Measurements from ENCODE around the gene PTPRM.

PTPRM gene

DNA sequence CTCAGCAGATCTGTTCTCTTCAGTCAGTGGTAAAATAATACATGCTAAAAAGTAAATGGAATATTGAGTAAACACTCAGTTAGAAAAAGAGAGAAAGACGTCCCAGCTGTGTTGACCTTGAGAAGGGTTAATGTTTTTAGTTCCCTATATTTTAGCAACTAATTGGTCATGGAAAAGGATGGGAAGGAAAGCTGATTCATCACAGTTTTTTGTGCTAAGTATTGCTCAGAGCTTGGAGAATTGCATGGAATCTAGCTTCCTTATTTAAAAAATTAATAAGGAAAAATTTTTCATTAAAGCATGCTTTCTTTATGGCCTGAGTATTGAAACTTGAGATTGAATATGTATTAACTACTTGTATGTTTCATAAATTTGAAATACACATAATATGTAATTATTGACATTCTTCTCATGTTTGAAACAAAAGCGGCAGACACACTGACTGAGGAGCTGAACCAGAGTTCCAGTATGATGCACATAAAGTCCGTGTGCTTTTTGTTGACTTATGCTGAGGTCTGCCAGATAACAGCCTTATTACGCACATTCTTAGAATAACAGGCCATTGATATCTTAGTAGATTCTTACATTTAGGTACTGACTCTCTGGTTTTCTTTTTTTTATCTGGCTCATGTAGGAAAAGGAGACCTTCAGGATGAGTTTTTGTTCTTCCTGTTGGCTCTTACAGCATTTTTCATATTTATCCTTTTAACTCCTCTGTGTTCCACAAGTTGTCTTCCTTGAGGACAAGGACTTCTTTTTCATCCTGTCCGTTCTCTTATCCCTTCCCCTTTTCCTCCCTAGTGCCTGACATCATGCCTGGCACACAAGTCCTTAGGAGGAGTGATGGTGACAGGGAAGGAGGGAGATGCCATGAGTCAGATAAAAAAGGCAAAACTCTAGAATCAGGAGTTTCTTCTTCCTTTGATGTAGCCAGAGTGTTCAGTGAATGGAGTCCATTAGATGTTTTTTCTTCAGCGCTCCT is 194.1 kb downstream of the PTPRM start:
- no peak for DNase-seq

DNA sequence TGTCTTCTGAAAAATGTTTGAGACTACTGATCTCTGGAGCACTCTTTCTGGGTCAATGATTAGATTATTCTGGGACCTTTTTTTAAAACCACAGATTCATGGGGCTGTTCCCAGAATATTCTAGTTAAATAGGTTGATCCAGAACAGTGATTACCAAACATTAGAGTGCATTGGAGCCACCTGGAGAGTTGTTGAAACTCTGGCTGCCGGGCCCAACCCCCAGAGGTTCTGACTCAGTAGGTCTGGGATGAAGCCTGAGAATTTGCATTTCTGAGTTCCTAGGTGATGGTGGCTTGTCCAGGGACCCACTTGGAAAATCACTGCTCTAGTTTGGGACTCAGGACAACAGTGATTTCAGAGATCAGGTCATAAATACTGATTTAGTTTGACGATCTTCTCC is 197.3 kb downstream of the PTPRM start:
- no peak for DNase-seq

DNA sequence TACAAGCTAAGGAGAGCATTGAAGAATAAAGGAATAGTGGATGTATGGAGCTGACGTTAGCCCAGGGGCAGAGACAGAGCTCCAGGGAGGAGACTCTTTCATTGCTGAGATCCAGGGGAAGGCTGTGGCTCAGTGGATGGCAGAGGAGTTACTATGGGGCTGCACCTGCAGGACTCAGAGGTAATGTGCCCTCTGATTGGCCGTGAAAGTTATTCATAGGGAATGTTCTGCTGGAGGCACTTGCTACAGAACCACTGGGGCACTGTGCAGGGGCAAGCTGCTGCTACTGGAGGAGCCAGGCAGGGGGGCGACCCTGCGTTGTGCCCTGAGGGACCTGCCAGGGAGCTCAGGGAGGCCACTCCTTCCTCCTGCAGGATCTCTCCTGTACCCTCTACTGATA is 199.2 kb downstream of the PTPRM start:
- no peak for DNase-seq

DNA sequence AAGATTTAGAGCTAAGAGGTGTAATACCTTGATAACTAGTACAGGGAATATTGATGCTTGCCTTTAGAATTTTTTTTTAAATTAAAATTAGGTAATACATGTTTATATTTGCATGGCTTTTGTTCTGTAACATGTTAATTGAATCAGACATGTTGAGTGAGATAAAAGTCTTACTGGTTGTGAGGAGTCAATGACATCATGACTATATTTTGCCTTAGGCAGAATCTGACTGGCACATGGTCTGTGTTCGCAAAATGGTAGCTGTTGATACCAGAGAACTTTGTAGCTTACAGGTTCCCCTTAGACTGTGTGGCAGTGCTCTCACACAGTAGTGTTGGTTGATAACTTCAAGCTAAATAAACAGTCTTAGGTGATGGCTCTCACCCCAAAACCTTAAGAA is 199.7 kb downstream of the PTPRM start:
- no peak for DNase-seq

DNA sequence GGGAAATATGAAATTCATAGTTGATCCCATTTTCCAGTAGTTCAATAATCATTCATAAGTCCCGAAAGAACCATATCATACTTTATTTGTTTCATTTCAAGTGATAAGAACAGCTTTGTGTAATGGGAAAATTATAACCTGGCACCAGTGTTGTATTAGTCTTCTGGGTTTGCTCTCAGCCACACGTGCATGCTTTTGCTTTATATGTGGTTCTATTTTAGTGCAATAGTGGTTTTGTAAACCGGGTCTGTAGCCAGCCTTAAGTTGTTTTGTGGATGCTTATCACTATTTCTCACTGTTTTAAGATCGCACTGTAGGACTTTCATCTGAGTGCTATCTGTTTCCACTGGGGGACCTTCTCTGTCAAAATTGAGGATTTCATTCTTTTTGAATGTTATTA is 203.8 kb downstream of the PTPRM start:
- DNase-seq = no peak

DNA sequence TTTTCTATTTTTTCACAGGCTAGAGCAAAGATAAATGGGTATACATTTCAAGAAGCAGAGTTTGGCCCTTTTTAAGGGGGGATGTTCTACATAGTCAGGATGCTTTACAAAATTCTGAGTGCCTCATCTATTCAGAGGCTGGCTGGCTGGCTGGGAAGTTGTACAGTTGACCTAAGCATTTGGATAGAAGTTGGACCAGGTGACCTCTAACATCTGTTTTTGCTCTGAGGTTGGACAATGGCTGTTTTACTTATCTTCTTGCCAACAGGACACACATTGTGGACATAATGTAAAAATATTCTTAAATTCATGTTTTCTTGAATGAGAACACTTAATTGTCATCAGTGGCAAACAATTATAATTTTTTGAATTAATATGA is 205.4 kb downstream of the PTPRM start:
- no peak for DNase-seq

DNA sequence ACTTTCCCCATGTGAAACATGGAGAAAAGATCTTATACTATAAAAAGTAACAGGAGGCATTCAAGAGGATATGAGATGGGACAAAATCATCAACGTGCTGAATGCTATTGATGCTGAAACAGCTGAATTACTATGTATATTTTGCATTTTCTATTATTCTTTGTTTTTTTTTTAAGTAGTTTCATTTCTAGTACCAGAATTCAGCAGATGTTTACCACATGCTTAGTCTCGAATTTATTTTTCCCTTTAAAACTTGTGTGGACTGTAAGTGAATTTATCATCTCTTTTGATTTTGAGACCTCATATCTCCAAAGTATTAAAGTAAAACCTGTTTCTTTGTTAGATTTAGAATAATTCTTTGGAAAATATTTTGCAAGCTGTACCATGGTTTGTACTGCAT is 205.8 kb downstream of the PTPRM start:
- DNase-seq = no peak

DNA sequence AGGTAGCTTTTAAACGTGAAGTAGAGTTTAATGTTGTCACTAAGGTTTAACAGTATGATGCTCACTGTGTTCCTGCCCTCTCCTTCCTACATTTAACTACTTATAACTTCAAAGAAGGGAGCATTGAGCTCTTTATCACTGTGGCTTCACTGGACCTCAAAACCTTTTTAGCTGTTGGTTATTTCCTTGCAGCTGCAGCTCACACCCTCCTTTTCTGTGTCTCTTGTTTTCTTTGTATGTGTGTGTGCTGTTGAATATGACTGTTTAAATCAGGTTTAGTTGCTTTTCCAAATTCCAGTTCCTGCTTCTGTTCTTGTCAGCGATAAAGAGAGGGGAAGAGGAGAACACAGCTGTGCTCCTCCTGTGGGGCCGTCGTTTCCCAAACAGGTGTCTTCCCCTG is 208.0 kb downstream of the PTPRM start:
- DNase-seq = no peak

DNA sequence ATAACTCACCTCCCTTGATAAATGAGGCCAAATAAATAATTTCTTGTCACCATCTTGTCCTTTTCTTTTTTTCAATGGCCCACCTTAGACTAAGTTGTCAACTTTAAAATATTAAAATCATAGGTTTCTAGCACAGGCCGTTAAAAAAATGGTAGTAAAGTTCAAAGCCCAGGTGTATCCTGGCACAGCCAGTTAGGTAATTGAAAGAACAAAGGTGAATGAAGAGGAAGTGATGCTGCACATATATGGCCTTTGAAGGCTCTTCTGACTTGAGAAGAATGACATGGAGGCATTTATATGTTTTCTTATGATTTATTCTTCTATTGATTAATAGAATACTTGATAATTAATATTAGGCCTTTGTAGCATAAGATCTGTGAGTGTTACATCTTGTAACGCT is 208.7 kb downstream of the PTPRM start:
- DNase-seq = no peak

DNA sequence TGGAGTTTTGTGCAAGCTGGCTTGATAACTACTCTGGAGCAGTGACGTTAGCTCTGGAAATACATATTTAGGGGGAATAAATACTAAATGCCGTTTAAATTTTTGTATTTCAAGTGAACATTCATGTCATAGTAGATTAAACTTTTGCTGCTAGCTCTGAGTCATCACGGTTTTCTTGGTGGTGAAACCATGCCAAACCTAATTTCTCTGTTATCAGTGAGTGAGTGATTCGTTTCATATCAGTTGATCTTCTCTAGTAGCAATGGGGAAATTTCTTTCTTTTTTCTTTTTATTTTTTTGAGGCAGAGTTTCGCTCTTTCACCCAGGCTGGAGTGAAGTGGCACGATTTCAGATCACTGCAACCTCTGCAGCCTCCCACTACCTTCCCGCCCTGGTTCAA is 211.1 kb downstream of the PTPRM start:
- no peak for DNase-seq

DNA sequence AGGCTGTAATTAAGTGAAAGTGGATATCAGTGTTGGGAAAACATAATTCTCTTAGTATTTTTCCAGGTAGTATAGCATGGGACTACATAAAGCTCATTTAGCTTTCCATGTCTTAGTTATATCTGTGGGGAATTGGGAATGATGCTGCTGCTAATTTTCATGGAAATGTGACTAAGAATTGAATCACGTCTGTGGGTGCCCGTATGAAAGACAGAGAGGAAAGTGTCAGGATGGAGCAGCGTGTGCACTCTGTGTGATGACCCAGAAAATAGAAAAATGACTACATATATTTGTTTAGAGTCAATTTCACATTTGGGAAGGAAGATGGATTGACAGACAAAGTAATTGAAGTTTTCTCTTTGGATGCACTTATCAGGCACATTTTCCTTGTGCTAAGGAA is 212.1 kb downstream of the PTPRM start:
- DNase-seq = no peak

DNA sequence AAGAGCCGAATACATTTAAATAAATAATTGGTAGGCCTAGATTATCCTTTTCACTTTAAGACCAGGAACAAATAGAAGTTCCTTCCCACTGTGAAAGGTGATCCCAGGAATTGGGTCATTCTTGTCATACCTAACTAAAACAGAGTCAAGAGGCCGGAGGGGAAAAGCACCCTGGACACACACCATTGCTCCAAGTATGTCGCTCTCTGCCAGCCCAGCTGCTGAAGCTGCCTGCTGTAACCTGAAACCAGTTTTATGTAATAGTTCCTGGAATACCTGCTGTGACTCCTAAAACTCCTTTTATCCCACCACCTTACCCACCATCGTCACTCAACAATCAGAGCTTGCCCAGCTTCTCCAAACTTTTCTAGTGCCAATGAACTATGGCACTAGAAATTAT is 217.1 kb downstream of the PTPRM start:
- no peak for DNase-seq

DNA sequence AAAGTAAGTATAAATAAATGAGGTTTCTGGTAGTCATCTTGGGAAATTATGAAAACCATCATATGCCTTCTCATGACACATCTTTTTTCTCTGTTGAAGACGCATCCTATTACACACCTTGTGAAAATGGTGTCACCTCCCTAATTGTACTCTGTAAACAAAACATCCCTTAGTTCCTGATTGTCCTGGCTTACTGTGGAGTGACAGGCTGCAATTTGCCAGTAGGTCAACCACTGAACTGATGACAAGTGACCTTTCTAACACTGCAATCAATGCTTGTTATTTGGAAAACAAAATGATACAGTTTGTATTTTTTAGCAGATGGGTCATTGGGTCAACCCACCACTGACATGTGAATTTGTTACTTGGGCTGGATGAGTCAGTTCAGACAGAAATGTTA is 219.5 kb downstream of the PTPRM start:
- DNase-seq = no peak

DNA sequence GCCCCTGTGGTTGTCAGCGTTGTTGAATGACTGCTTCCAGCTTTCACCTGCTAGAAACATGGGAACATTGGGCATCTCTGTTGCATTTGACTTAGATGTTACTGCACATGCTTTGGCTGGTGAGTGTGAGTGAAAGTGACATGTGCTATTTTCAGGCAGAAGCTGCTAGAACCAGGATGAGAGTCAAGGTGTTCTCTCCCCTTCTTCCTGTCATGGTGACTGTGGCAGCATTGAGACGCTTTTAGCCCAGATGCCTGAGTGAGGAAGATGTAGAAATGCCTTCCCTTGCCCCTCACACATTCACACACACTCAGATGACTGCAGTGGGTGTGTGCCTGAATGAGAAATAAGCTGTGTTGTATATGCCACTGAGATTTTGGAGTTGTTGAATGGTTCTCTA is 220.2 kb downstream of the PTPRM start:
- DNase-seq = no peak

DNA sequence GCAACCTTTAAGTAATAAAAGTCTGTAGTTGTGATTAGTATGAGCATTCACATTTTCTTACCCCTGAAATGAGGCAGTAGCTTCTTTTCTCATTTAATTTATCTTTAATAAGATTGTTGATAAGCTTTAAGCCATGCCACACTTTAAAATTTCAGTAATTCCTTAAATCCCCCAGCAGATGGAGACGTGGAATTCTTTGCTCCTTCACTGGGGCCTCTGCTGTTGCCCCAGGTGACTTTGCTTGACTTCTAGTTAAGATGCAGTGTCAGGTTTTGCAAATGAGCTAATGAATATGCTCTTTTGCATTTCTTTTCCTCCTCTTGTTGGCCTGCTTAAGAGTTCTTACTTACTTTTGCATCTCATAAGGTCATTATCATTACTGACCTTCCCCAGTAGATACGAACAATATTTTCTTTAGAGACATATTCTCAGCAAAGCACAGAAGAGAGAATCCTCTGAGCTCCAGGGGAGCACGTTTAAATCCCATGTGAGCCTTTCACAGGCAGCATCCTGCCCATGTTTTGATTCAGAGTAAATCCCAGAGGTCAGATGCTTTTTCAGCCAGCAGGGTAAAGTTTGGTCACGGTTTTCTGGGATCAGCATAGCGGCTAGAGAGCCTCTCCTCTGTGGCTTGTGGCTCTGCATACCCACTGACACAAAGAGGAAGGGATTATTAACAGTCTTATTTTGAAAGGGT is 222.9 kb downstream of the PTPRM start:
- DNase-seq = no peak

DNA sequence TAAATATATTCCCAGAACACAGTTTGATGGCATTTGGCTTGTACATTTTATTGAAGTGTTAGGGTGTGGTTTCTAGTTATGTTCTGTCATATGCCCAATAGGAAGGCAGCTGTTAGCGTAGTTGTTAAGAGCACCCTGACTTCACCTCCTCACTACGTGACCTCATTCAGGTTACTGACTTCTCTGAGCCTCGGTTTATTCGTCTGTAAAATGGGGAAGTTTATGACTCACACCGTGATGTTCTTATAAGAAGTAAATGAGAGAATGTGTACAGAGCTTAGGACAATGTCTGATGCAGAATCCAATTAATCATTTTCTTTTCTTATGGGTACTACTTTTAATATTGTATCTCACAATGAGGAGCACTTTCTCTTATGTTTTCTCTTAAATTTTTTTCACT is 226.0 kb downstream of the PTPRM start:
- DNase-seq = no peak

DNA sequence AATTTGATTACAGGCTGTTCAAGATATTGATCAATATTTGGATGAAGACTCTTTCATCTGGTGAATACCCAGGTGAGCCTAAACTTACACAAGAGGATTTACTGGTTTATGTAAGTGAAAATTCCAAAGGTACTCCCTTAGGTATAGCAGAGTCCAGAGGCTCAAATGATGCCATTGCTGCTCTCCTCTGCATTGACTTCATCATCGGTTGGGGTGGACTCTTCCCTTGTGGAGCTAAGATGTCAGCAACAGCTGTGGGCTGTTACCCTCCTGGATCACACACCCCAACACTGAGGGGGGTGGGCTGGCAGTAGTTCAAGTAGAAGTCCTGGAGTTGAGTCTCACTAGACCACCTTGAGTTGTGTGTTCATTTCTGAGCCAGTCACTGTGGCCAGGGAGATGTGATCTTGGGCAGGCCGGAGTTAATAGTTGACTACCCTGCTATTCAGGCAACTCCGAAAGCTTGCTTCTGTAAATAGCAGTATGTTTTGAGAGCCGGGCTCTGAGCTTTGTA is 236.9 kb downstream of the PTPRM start:
- no peak for DNase-seq

DNA sequence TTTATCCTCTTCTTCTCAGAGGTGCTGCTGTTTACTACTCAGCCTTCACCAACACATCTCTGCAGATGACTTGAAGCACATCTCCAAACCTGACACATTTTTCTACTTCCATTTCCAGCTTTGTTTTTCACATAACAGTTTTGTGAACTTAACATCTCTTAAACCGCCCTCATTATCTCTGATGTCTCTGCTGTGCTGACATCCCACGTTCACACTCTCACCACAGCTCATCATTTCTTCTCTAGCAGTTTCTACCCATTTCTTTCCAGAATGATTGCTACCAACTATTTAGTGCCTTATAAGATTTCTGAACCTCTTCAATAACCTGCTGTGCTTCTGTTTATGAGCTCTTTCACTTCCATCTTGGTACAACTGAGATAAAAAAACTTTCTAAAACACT is 238.0 kb downstream of the PTPRM start:
- no peak for DNase-seq

DNA sequence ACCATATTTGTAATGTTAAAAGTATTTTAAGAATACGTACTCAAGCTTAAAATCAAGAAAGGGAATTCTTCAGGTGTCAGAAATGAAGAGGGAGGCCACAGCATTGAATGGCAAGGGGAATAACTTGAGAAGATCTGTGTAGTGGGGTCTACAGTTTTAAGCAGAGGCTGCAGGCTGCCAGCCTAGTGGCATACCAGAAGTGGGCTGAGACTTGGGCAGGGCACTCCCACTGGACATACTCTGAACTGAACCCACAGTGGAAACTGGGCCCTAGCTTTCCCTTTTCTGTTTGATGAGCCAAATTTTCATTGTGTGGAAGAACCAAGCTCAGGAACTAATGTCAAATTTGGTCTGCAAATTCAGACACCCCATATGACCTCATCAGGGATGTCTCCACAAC is 238.8 kb downstream of the PTPRM start:
- DNase-seq = no peak

DNA sequence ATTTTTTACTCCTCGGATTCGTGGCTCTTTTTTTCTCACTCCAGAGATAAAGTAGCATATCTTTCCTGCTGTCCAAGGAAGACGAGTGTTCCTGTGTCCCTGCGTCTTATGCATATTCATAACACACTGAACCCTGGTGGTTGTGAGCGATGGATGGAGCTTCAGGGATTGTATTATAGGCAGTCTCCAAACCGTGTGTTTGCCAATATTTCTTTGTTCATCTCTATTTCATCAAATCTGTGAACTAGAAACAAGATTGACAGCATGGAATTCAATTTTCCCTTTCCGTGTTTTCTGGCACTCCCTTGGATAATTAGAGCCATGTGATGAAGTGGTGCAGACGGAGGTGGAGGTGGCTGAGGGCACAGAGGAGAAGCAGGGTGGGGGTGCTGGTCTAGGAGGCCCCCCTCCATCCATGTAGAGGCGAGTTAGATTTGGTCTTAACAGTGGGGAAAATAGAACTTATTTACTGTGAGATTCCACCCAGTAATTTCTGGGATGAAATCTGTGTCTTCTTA is 240.9 kb downstream of the PTPRM start:
- DNase-seq = no peak

DNA sequence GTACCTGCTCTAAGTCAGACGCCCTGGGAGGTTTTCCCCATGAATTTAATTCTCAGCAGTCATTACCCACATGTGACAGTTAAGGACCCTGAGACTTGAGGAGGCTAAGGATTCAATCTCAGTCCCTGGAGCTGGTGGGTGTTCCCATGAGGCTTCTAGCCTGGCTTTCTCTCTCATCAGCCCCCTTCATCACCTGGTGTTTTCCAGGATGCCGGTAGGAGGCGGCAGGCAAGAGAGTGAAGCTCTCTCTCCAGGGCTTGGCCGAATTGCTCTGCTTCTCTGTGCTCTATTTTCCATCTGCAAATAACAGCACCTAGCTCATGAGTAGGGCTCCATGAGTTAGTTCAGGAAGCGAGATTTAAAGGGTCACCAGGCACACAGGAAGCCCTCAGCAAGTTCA is 241.9 kb downstream of the PTPRM start:
- no peak for DNase-seq

DNA sequence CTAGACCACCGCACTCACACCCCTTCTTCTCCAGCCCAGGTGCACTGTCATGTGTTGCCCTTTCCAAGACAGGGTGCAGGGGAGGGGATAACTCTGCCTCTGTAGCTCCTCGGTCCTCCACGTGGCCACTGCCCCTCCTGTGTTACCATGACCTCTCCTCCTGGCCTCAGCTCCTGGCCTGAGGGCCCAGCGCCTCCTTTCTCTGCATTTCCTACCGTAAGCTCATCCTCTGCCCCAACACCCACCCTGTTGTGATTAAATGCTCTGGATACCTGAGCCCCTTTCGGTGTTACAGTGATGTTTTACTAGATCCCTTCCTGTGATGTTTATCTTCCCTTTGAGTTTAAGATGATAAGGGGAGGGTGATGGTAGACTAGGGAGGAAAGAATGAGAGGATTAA is 242.3 kb downstream of the PTPRM start:
- DNase-seq = no peak

DNA sequence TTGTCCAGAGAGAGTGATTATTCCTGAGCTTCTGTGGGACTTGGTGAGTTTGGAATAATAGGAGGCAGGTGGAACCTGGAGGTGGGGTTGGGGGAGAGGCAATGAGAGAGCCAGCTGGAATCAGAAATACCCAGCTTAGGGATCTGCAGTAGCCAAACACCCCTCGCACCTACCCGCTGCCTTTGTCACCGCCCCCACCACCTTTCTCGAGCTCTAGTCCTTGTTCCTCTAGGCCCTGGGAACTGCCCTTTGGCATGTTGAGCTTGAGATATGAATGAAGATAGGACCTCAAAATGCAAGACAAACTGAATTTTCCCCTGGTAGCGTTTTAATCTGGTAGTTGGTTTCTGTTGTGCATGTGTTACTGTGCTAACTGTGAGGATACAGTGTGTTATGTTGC is 242.9 kb downstream of the PTPRM start:
- no peak for DNase-seq
